ENCODE results near the gene ST8SIA4. TPM values are rescaled to one million over a fixed set of nuclear protein-coding genes. Genes with fewer than 3 reads are reported as not detected.

The ST8SIA4 gene
- total RNA-seq, 1 donor from 2014 or later = 0.42 TPM

DNA sequence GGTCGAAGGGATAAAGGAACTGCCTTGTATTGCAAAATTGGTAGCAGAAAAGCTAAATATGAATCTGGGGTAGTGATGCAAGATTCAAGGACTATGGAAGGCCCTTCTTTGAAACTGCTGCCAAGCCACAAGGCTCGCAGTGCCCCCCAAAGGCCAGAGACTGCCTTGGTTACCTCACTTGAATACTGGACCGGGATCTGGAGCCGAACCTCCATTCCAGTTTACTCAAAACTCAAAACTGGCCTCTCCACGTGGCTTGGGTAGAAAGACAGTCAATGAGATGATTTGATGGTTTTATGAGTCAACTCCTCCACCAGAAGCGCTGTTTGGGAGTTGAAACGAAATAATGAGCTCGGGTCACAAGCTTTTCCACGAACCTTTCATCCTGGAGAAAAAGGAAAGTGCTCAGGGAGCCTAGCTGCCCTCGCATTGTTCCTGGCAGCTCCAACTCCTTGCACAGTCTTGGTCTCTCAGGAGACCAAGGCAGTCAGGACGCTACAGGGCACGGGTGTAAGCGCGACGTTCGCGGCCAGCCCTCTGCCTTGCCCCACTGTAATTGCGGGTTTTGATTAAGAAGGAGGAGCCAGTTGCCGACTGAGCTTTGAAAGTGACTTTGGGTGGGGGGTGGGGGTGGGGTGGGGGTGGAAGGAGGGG, 2.8 kb downstream of the ST8SIA4 start:
- peaks cover 37% of the 10 kb centered on the region for H3K4me1 Mint-ChIP-seq (ENCODE audit: low read depth)
- no peaks in the 10 kb centered on the region for H3K9me3 Mint-ChIP-seq (ENCODE audit: low read depth)
- H3K36me3 Mint-ChIP-seq (ENCODE audit: low read depth) = peaks cover 2% of the 10 kb centered on the region
- TF ChIP-seq, protein P1, sequence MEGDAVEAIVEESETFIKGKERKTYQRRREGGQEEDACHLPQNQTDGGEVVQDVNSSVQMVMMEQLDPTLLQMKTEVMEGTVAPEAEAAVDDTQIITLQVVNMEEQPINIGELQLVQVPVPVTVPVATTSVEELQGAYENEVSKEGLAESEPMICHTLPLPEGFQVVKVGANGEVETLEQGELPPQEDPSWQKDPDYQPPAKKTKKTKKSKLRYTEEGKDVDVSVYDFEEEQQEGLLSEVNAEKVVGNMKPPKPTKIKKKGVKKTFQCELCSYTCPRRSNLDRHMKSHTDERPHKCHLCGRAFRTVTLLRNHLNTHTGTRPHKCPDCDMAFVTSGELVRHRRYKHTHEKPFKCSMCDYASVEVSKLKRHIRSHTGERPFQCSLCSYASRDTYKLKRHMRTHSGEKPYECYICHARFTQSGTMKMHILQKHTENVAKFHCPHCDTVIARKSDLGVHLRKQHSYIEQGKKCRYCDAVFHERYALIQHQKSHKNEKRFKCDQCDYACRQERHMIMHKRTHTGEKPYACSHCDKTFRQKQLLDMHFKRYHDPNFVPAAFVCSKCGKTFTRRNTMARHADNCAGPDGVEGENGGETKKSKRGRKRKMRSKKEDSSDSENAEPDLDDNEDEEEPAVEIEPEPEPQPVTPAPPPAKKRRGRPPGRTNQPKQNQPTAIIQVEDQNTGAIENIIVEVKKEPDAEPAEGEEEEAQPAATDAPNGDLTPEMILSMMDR (IDR thresholded peaks at IDR 0.05) = peak; percentile 35
- H3K27ac Mint-ChIP-seq (ENCODE audit: unreplicated experiment) = no peak overlapping the region
- peak overlapping the region; percentile 67 for H3K4me3 Mint-ChIP-seq (ENCODE audit: unreplicated experiment)
- no peak for DNase-seq (ENCODE audit: low spot score)
- peaks cover 54% of the 10 kb centered on the region for H3K27me3 Mint-ChIP-seq (ENCODE audit: low read depth)

DNA sequence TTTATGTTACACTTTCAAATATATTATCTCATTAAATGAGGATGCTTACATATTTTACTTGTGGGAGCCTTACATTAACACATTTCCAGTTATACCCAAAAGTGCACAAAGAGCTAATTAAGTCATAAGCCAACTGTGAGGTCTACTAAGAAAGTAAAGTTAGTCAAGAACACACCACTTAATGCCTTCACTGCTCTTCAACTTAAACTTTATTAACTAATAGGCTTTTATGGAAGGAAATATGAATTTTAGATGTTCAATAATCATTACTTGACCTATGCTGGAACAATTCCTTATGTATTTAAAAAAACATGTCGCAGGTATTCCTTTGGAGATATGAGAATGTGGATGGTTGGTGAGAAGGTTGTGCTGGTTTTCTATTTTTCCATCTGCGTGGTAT, 3.4 kb downstream of the ST8SIA4 start:
- Mint-ChIP-seq H3K9me3 (ENCODE audit: low read depth) (no peaks in the 10 kb centered on the region), H3K36me3 (ENCODE audit: low read depth) (peaks cover 2% of the 10 kb centered on the region), H3K27ac (ENCODE audit: unreplicated experiment) (no peak overlapping the region), H3K4me1 (ENCODE audit: low read depth) (peaks cover 37% of the 10 kb centered on the region), H3K27me3 (ENCODE audit: low read depth) (peaks cover 48% of the 10 kb centered on the region), H3K4me3 (ENCODE audit: unreplicated experiment) (peak overlapping the region; percentile 67)
- DNase-seq (ENCODE audit: low spot score) = no peak
- TF ChIP-seq, protein P1 (IDR thresholded peaks at IDR 0.05) = no peak

DNA sequence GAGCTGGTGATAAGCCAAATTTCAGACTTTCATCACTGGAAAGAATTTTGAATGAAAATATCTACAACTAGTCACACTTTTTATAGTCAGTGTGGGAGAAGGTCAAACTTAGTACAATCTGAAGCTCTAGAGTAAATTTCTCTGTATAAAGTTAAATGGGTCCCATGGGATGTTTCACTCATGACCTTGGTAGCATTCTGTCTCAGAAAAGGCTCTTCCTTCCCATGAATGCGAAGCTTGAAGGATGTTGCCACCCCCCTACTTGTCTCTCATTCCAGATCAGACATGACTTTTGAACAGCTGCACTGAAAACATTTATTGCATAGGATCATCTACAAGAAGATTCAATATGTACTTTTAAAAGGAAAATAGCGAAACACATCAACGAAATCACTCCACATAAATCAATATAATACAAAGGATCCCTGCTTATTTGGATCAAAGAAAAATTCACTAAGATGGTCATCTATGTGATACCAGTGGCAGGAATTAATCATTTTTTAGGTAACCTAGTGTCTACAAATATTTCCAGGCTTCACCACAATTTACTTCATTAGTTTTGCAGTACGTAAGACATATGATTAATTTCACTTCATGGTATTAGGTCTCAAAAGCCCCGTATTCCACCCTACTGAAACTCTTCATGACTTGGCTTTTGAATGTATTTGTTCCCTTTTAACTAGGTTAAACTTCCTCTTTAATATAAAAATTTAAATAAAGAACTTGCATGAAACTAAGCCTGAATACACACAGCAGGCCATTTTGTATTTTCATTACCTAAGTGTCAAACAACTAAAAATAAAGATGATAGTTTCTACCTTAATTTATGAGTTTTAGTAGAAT, 4.4 kb downstream of the ST8SIA4 start:
- DNase-seq (ENCODE audit: low spot score) = no peak
- H3K36me3 Mint-ChIP-seq (ENCODE audit: low read depth) = peaks cover 2% of the 10 kb centered on the region
- H3K27me3 Mint-ChIP-seq (ENCODE audit: low read depth) = peaks cover 41% of the 10 kb centered on the region
- TF ChIP-seq, protein P1 (IDR thresholded peaks at IDR 0.05) = no peak
- H3K4me3 Mint-ChIP-seq (ENCODE audit: unreplicated experiment) = no peak overlapping the region
- H3K4me1 Mint-ChIP-seq (ENCODE audit: low read depth) = peaks cover 35% of the 10 kb centered on the region
- H3K9me3 Mint-ChIP-seq (ENCODE audit: low read depth) = no peaks in the 10 kb centered on the region
- no peak overlapping the region for H3K27ac Mint-ChIP-seq (ENCODE audit: unreplicated experiment)

DNA sequence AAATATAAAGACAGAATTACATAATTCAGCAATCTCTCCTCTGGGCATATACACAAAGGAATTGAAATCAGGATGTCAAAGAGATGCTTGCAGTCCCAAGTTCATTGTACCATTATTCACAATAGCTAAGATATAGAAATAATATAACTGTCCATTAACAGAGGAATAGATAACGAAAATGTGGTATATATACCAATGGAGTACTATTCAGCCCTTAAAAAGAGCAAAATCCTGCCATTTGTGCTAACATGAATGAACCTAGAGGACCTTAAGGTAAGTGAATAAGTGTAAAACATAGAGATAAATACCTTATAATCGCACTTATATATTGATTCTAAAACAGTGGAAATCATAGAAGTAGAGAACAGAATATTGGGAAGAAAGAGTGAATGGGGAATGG, 7.0 kb downstream of the ST8SIA4 start:
- DNase-seq (ENCODE audit: low spot score) = no peak
- Mint-ChIP-seq H3K9me3 (ENCODE audit: low read depth) (no peaks in the 10 kb centered on the region), H3K4me3 (ENCODE audit: unreplicated experiment) (no peak overlapping the region), H3K27ac (ENCODE audit: unreplicated experiment) (no peak overlapping the region), H3K4me1 (ENCODE audit: low read depth) (peaks cover 11% of the 10 kb centered on the region), H3K27me3 (ENCODE audit: low read depth) (peaks cover 18% of the 10 kb centered on the region), H3K36me3 (ENCODE audit: low read depth) (peaks cover 2% of the 10 kb centered on the region)
- TF ChIP-seq, protein P1 (IDR thresholded peaks at IDR 0.05) = no peak

DNA sequence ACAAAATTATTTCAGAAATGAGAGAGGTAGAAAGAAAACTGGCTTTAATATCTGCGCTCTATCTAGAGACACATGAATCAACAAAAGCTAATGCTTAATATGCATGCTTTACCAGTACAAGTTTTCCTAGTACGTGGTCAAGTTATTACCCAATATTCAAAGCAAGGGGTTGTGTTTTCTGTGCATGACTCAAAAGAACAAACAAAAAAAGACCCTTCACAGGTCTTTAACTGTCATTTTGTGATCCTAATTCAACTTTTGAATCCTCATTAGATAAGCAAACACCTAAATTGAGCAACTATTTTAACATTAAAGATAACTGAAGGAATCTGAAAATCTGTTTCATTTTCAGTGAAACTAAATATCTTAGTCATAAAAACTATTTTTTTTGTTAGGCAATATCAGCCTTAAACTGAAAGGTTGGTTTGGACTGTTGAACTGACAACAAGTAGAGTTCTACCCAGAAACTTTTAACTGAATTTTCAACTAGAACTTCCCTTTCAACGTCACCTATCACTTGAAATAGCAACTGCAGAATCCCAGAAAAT, 12.5 kb downstream of the ST8SIA4 start:
- no peaks in the 10 kb centered on the region for H3K9me3 Mint-ChIP-seq (ENCODE audit: low read depth)
- DNase-seq (ENCODE audit: low spot score) = no peak
- TF ChIP-seq, protein P1 (IDR thresholded peaks at IDR 0.05) = no peak
- no peaks in the 10 kb centered on the region for H3K36me3 Mint-ChIP-seq (ENCODE audit: low read depth)
- no peak overlapping the region for H3K27ac Mint-ChIP-seq (ENCODE audit: unreplicated experiment)
- H3K4me1 Mint-ChIP-seq (ENCODE audit: low read depth) = no peaks in the 10 kb centered on the region
- peaks cover 13% of the 10 kb centered on the region for H3K27me3 Mint-ChIP-seq (ENCODE audit: low read depth)
- H3K4me3 Mint-ChIP-seq (ENCODE audit: unreplicated experiment) = no peak overlapping the region

All from chondrocyte (in vitro differentiated cells).